Epithelial cell of proximal tubule (primary cell): Measurements from ENCODE around the gene KCNJ15. TPM values are rescaled to one million over a fixed set of nuclear protein-coding genes. Genes with fewer than 3 reads are reported as not detected.

ENCODE experiments used
- DNase-seq: peaks from one replicate; pipeline ENCODE4 v3.0.0-alpha.2; 2011; ENCODE audit warnings: low read depth
- H3K4me3 ChIP-seq: 2 replicates; pipeline ENCODE4 v1.5.1; 2011; ENCODE audit warnings: low read depth, mild to moderate bottlenecking, low read length
- total RNA-seq: library from RNA; depleted of rRNA; stranded (reverse); fragments of >200 nt; gene quantifications from 2 replicates; pipeline ENCODE4 v1.2.3, GENCODE V29; 2015
- TF ChIP-seq, protein P1 (sequence below): conservative IDR thresholded peaks from 2 replicates; pipeline ENCODE4 v1.5.1; 2012; ENCODE audit warnings: low read depth, mild to moderate bottlenecking, low read length

KCNJ15 gene
- total RNA-seq, 1 donor from 2014 or later: 38.9 TPM

DNA sequence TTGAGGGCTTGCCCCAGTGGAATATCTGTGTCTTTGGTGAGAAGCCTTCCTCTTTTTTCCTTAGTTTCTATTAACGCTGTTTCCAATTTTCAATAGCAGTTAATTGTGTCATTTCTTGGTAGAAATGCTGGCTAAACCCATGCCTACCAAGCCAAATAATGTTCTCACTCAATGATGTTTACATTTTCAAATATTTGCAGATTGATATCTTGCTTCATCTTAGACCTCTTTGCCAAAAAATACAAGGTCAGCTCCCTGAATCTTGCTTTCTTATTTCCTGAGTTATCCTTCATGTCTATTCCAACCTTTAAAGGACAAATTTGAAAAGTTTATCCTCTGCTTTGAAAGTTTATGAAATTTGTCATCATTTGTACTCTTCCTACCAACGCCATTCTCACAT lies 5.1 kb downstream of the KCNJ15 start:
- DNase-seq: no peak
- TF ChIP-seq, protein P1, sequence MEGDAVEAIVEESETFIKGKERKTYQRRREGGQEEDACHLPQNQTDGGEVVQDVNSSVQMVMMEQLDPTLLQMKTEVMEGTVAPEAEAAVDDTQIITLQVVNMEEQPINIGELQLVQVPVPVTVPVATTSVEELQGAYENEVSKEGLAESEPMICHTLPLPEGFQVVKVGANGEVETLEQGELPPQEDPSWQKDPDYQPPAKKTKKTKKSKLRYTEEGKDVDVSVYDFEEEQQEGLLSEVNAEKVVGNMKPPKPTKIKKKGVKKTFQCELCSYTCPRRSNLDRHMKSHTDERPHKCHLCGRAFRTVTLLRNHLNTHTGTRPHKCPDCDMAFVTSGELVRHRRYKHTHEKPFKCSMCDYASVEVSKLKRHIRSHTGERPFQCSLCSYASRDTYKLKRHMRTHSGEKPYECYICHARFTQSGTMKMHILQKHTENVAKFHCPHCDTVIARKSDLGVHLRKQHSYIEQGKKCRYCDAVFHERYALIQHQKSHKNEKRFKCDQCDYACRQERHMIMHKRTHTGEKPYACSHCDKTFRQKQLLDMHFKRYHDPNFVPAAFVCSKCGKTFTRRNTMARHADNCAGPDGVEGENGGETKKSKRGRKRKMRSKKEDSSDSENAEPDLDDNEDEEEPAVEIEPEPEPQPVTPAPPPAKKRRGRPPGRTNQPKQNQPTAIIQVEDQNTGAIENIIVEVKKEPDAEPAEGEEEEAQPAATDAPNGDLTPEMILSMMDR: no peak
- peak overlapping the region; percentile 83 for H3K4me3 ChIP-seq

DNA sequence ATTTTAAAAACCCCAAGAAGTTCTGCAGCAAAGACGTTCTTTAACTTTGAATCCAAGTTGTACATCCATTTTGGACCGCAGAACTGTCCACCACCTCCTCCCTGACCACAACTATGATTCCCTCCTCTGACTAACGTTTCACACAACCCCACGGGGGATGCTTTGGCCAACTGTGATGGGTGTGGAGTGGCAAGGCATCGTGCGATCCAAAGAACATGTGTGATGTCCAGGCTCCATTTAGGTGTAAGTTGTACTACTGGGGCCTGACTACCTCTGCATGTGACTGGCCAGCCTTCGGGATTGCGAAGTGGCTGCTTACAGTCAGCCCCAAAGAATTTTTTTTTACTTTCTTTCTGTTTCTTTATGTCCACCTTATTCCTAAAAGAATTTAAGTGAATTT lies 6.7 kb downstream of the KCNJ15 start:
- H3K4me3 ChIP-seq: peak overlapping the region; percentile 25
- TF ChIP-seq, protein P1: no peak
- DNase-seq: no peak

DNA sequence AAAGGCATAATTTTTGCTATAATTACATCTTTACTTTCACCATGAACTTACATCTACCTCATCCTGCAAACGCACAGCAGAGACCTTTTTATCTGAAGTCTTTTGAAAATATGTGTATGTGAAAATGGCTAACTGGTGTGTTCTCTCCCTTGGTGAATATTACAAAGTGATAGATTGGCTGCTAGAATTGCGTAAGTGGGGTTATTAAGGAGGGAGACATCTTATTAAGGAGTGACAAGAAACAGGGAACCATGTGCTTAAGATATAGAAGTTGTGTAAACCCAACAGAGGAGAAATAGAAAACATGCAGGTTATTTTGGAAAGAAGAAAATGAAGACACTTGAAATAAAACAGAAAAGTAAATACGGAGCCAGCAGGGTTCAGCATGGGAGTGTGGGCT lies 7.8 kb downstream of the KCNJ15 start:
- TF ChIP-seq, protein P1: no peak
- no peak for DNase-seq
- H3K4me3 ChIP-seq: no peak overlapping the region

DNA sequence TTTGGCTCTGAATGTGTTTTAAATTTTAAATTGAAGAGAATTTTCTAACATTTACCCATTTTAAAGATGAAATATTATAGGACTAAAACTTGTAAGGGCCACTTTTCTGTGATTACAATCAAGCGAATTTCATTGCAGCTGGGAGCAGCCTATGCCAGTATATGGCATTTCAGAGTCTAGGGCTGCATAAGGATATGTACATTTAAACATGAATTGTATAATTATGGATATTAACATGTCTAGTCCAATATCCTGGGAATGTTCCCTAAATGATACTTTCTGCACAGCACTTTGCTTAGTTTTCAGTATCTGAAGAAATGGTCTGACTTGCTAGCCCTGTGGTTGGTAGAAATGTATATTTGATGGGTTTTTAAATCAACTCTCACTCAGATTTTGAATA lies 8.4 kb downstream of the KCNJ15 start:
- peak overlapping the region; percentile 2 for H3K4me3 ChIP-seq
- TF ChIP-seq, protein P1: no peak
- DNase-seq: no peak

DNA sequence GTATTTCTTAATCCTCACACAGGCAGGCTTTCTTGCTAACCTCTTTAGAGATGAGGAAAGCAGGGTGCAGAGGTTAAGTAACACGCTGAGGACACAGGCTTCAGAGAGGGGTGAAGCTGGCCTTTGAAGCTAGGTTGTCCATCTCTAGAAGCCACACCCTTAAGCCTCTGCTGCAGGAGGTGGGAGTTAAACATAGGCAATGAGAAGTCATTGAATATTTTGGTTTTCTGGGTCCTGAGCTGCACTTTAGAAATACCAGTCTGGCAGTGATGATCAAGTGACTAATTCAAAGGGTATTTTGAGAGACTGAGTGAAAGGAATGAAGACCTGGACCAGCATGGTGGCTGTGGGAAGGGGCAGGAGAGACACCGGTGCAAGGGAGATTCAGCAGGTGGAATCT lies 9.9 kb downstream of the KCNJ15 start:
- TF ChIP-seq, protein P1: no peak
- no peak for DNase-seq
- no peak overlapping the region for H3K4me3 ChIP-seq

DNA sequence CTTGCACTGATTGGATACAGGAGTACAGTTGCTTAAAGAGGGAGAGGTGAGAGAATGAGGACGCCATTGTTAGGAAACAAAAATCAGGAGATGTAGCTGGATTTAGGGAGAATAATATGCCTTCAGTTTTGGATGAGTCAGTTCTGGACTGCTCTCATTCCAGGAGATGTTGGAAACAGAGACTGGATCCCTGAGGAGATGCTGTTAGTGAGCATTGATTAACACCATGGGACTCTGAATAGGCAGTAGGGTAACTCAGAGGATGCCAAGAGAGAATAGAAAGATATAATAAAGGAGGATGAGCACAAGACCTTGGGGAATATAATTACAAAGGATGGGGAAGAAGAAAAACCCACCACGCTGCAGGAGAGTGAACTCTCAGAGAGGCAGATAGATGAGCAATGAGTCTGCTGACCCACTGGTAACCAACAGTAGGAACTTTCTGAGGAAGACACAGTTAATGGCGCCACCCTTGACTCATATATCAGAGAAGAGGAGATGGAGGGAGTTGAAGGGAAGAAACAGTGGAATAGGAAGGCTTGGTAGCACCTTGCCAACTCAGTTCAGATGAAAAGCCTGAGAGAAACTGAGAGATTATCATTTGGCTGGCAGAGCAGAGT lies 10.5 kb downstream of the KCNJ15 start:
- TF ChIP-seq, protein P1: no peak
- DNase-seq: no peak
- peak overlapping the region; percentile 2 for H3K4me3 ChIP-seq

DNA sequence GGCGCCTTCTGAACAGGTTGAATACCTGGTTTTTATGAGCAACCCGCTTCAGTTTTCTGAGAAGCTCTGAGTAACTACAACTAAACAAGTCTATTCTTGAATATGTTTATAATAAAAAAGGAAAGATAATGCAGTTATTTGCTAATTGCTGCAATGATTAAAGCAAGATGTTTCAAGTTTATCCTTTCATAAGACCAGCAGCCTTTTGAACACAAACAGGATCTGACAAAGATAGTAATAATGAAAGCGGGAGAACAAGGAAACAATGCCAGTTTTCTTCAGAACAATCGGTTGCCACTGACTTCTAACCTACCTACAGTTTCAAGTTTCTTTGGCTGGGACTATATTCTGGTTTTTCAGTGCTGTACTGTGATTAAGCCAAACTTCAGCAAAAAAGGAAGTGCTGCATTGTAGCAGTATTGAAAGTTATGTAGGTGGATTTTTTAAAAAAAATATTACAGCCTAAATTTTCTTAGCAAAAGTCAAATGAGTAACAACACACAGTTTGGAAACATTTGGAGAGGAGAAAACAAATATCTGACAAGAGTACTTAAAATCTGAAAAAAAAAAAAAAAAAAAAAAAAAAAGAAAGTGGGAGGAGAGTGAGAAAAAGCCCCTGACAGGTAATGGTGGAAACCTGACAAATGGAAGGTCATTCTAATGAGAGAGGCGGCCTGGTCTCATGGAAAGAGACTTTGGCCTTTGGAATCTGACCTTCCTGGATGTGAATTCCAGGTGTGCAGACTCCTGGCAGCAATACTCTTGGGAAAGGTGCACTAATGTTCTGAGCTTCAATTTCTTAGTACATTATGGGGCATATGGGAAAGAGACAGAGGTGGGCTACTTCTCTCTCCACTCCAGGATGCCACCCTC lies 11.4 kb downstream of the KCNJ15 start:
- H3K4me3 ChIP-seq: peak overlapping the region; percentile 7
- DNase-seq: no peak
- TF ChIP-seq, protein P1: no peak
